Stimulated activated CD4-positive, alpha-beta T cell treated with anti-CD3 and anti-CD28 coated beads, Interleukin-12 subunit alpha, Interleukin-12 subunit beta, amount 100 ng/mL, for 4 hours (primary cell): Measurements from ENCODE around the gene PHACTR3.
"Not testable (repeated sequence)": the region's sequence is repeated elsewhere in the genome, so short reads cannot be mapped to it uniquely, and the experiment has no call there.

ENCODE experiments used
- DNase-seq: peaks from one replicate; pipeline ENCODE4 v3.0.0-alpha.2; 2020

The PHACTR3 gene

GRCh38 chr20:59835448-59836395, 231.4 kb downstream of the PHACTR3 start:
- DNase-seq = no peak

GRCh38 chr20:59836767-59837166, 232.4 kb downstream of the PHACTR3 start:
- no peak for DNase-seq

GRCh38 chr20:59837623-59838394, 233.5 kb downstream of the PHACTR3 start:
- DNase-seq = no peak

GRCh38 chr20:59839400-59839799, 235.1 kb downstream of the PHACTR3 start:
- no peak for DNase-seq

- DNase-seq = no peak
Measured at GRCh38 chr20:59845472-59845871, 241.1 kb downstream of the PHACTR3 start.

- DNase-seq = no peak
Measured at GRCh38 chr20:59848182-59848581, 243.8 kb downstream of the PHACTR3 start.

GRCh38 chr20:59850018-59850641, 245.8 kb downstream of the PHACTR3 start:
- no peak for DNase-seq

- DNase-seq = not testable (repeated sequence)
Measured at GRCh38 chr20:59856526-59856925, 252.2 kb downstream of the PHACTR3 start.

- not testable (repeated sequence) for DNase-seq
Measured at GRCh38 chr20:59856941-59857340, 252.6 kb downstream of the PHACTR3 start.

- DNase-seq = no peak
Measured at GRCh38 chr20:59857966-59858365, 253.6 kb downstream of the PHACTR3 start.

GRCh38 chr20:59858425-59858824, 254.1 kb downstream of the PHACTR3 start:
- no peak for DNase-seq

- no peak for DNase-seq
Measured at GRCh38 chr20:59861401-59861800, 257.1 kb downstream of the PHACTR3 start.

GRCh38 chr20:59863058-59863457, 258.7 kb downstream of the PHACTR3 start:
- no peak for DNase-seq

- no peak for DNase-seq
Measured at GRCh38 chr20:59864726-59865125, 260.4 kb downstream of the PHACTR3 start.

- no peak for DNase-seq
Measured at GRCh38 chr20:59866338-59866737, 262.0 kb downstream of the PHACTR3 start.

- no peak for DNase-seq
Measured at GRCh38 chr20:59871096-59871495, 266.8 kb downstream of the PHACTR3 start.

GRCh38 chr20:59873409-59873808, 269.1 kb downstream of the PHACTR3 start:
- no peak for DNase-seq

- DNase-seq = no peak
Measured at GRCh38 chr20:59880198-59880597, 275.9 kb downstream of the PHACTR3 start.

GRCh38 chr20:59884494-59884893, 280.2 kb downstream of the PHACTR3 start:
- DNase-seq = no peak

- DNase-seq = no peak
Measured at GRCh38 chr20:59888050-59888449, 283.7 kb downstream of the PHACTR3 start.

- not testable (repeated sequence) for DNase-seq
Measured at GRCh38 chr20:59890035-59890434, 285.7 kb downstream of the PHACTR3 start.

GRCh38 chr20:59891581-59891980, 287.2 kb downstream of the PHACTR3 start:
- no peak for DNase-seq

GRCh38 chr20:59895908-59896307, 291.6 kb downstream of the PHACTR3 start:
- no peak for DNase-seq
